GM19372 (cell line): ENCODE measurements around the gene ZNF862.

Experiments
- ATAC-seq: cut with Tn5 transposase; IDR thresholded peaks from one replicate; pipeline ENCODE4 v1.9.1; 2021; ENCODE audit warnings: mild to moderate bottlenecking, low read depth, moderate library complexity; ENCODE audit not compliant: unreplicated experiment

Gene ZNF862

GRCh38 chr7:149809215-149809614, 29.0 kb upstream of the ZNF862 start:
- ATAC-seq, result no peak

GRCh38 chr7:149811221-149811620, 27.0 kb upstream of the ZNF862 start:
- ATAC-seq, result no peak

GRCh38 chr7:149811831-149812490, 26.2 kb upstream of the ZNF862 start:
- ATAC-seq, result no peak

GRCh38 chr7:149813254-149814035, 24.7 kb upstream of the ZNF862 start:
- no peak for ATAC-seq

- ATAC-seq, result no peak
Measured at GRCh38 chr7:149814494-149814893, 23.7 kb upstream of the ZNF862 start.

GRCh38 chr7:149815121-149815520, 23.1 kb upstream of the ZNF862 start:
- ATAC-seq, result no peak

- ATAC-seq, result no peak
Measured at GRCh38 chr7:149815661-149816266, 22.4 kb upstream of the ZNF862 start.

- no peak for ATAC-seq
Measured at GRCh38 chr7:149816267-149816751, 21.9 kb upstream of the ZNF862 start.

- no peak for ATAC-seq
Measured at GRCh38 chr7:149816794-149817193, 21.4 kb upstream of the ZNF862 start.

GRCh38 chr7:149817301-149817771, 20.8 kb upstream of the ZNF862 start:
- no peak for ATAC-seq

GRCh38 chr7:149817836-149818535, 20.2 kb upstream of the ZNF862 start:
- ATAC-seq, result no peak

GRCh38 chr7:149818536-149818840, 19.7 kb upstream of the ZNF862 start:
- ATAC-seq, result no peak

- no peak for ATAC-seq
Measured at GRCh38 chr7:149819141-149819960, 18.8 kb upstream of the ZNF862 start.

GRCh38 chr7:149819961-149820340, 18.2 kb upstream of the ZNF862 start:
- no peak for ATAC-seq

GRCh38 chr7:149820622-149821190, 17.5 kb upstream of the ZNF862 start:
- ATAC-seq, result no peak

- ATAC-seq, result no peak
Measured at GRCh38 chr7:149821191-149822148, 16.7 kb upstream of the ZNF862 start.

- ATAC-seq, result no peak
Measured at GRCh38 chr7:149822353-149822943, 15.7 kb upstream of the ZNF862 start.

GRCh38 chr7:149823191-149823630, 15.0 kb upstream of the ZNF862 start:
- no peak for ATAC-seq
